COR-L47 (cell line): ENCODE results near the gene ANKRD13D.

Experiments
- DNase-seq: peaks from one replicate; lab custom pipeline; 2025; lab: John Stamatoyannopoulos, UW

Gene ANKRD13D

GRCh38 chr11:67273260-67273990, 15.7 kb upstream of the ANKRD13D start:
- DNase-seq: no peak

- no peak for DNase-seq
Observed at GRCh38 chr11:67274768-67275605, 14.1 kb upstream of the ANKRD13D start.

GRCh38 chr11:67275606-67276409, 13.3 kb upstream of the ANKRD13D start:
- no peak for DNase-seq

- no peak for DNase-seq
Observed at GRCh38 chr11:67276781-67277230, 12.3 kb upstream of the ANKRD13D start.

GRCh38 chr11:67277231-67277961, 11.7 kb upstream of the ANKRD13D start:
- DNase-seq: peak; percentile 78

GRCh38 chr11:67278135-67278938, 10.8 kb upstream of the ANKRD13D start:
- no peak for DNase-seq

GRCh38 chr11:67278939-67279588, 10.0 kb upstream of the ANKRD13D start:
- no peak for DNase-seq

- no peak for DNase-seq
Observed at GRCh38 chr11:67279589-67280340, 9.3 kb upstream of the ANKRD13D start.

GRCh38 chr11:67280341-67280787, 8.7 kb upstream of the ANKRD13D start:
- DNase-seq: no peak

- DNase-seq: no peak
Observed at GRCh38 chr11:67280788-67281551, 8.1 kb upstream of the ANKRD13D start.

GRCh38 chr11:67281552-67282150, 7.5 kb upstream of the ANKRD13D start:
- DNase-seq: no peak

- no peak for DNase-seq
Observed at GRCh38 chr11:67282155-67282875, 6.8 kb upstream of the ANKRD13D start.

GRCh38 chr11:67282876-67283371, 6.2 kb upstream of the ANKRD13D start:
- no peak for DNase-seq

GRCh38 chr11:67283481-67283963, 5.6 kb upstream of the ANKRD13D start:
- DNase-seq: no peak

GRCh38 chr11:67284811-67285540, 4.1 kb upstream of the ANKRD13D start:
- DNase-seq: no peak
